GM19193 (cell line): Measurements from ENCODE around the gene SAP30L.

Source experiments
- POLR2A ChIP-seq: IDR thresholded peaks from 4 replicates; pipeline ENCODE4 v1.6.1; 2011; ENCODE audit not compliant: insufficient read depth, insufficient read length; ENCODE audit errors: extremely low read depth

SAP30L gene

GRCh38 chr5:154444556-154445421 lies 1.0 kb upstream of the SAP30L start:
- no peak for TF ChIP-seq POLR2A

GRCh38 chr5:154446195-154447088 lies 645 bp downstream of the SAP30L start:
- TF ChIP-seq POLR2A: no peak

GRCh38 chr5:154447089-154447725 lies 1.4 kb downstream of the SAP30L start:
- no peak for TF ChIP-seq POLR2A

- no peak for TF ChIP-seq POLR2A
Measured at GRCh38 chr5:154449786-154450185, 4.0 kb downstream of the SAP30L start.

GRCh38 chr5:154451957-154452356 lies 6.2 kb downstream of the SAP30L start:
- no peak for TF ChIP-seq POLR2A

- no peak for TF ChIP-seq POLR2A
Measured at GRCh38 chr5:154455585-154455984, 9.8 kb downstream of the SAP30L start.

GRCh38 chr5:154456540-154456939 lies 10.7 kb downstream of the SAP30L start:
- TF ChIP-seq POLR2A: no peak

- TF ChIP-seq POLR2A: no peak
Measured at GRCh38 chr5:154459015-154459414, 13.2 kb downstream of the SAP30L start.

- TF ChIP-seq POLR2A: no peak
Measured at GRCh38 chr5:154460172-154460571, 14.4 kb downstream of the SAP30L start.

- no peak for TF ChIP-seq POLR2A
Measured at GRCh38 chr5:154461531-154461930, 15.7 kb downstream of the SAP30L start.

- no peak for TF ChIP-seq POLR2A
Measured at GRCh38 chr5:154464438-154464837, 18.6 kb downstream of the SAP30L start.

GRCh38 chr5:154465169-154465568 lies 19.4 kb downstream of the SAP30L start:
- no peak for TF ChIP-seq POLR2A

GRCh38 chr5:154466147-154466546 lies 20.4 kb downstream of the SAP30L start:
- no peak for TF ChIP-seq POLR2A

GRCh38 chr5:154466671-154467070 lies 20.9 kb downstream of the SAP30L start:
- no peak for TF ChIP-seq POLR2A
